ENCODE data around the gene KLF9.

Gene KLF9

DNA sequence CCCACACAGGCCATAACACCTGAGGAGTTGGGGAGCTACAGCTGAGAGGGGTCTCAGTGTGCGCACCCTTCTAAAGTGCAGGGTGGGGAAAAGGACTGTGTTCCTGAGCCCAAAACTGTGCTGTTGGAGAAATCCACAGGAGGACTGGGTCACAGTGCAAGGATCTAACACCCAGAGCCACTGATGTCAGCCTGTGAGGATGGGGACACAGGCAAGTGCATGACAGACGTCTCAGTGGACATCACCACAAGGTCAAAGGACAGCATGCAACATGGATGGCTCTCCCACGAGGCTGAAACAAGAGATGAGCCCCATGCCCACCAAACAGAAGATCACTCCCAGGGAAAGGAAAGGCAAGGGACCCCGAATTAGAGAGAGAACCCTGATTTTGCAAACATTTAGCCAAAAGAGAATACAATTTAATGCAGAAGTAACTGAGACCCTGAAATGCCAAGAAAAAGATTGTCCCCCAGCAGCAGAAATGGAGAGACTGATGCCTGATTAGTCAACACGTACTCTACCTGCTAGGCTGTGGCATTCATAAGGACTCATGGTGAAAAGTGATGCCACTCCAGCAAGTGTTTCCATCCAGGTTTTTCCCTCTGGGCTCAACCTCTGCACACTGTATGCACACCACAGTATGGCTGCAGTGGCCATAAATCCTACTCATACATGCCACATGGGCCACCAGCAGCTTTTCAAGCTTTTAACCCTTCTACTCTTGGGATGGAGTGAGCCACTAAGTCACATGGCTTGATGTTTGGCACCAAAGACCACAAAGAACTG is 14.2 kb downstream of the KLF9 start:
- TF ChIP-seq, protein P1, sequence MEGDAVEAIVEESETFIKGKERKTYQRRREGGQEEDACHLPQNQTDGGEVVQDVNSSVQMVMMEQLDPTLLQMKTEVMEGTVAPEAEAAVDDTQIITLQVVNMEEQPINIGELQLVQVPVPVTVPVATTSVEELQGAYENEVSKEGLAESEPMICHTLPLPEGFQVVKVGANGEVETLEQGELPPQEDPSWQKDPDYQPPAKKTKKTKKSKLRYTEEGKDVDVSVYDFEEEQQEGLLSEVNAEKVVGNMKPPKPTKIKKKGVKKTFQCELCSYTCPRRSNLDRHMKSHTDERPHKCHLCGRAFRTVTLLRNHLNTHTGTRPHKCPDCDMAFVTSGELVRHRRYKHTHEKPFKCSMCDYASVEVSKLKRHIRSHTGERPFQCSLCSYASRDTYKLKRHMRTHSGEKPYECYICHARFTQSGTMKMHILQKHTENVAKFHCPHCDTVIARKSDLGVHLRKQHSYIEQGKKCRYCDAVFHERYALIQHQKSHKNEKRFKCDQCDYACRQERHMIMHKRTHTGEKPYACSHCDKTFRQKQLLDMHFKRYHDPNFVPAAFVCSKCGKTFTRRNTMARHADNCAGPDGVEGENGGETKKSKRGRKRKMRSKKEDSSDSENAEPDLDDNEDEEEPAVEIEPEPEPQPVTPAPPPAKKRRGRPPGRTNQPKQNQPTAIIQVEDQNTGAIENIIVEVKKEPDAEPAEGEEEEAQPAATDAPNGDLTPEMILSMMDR (conservative IDR thresholded peaks at IDR 0.05; ENCODE audit: low read depth, low read length), result no peak
- DNase-seq (ENCODE audit: low read depth), result no peak
- no peak overlapping the region for H3K4me3 ChIP-seq (ENCODE audit: low read depth, low read length)

DNA sequence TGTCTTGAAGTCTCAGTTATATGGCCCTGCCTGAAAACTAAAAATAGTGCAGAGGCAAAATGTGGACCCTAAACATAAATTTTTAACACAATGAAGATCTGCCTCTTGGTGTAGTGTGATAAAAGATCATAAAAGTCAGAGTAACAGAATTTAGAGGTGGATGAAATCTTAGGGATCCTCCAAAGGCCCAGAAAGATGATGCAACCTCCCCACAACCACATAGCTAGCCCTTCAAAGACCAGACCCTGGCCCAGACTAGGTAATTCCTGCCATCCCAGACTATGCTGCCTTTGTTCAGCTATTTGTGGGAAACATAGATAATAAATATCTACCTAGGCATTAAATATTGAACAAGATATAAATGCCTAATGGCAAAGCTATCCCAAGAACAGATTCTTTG is 15.3 kb downstream of the KLF9 start:
- H3K4me3 ChIP-seq (ENCODE audit: low read depth, low read length), result no peak overlapping the region
- no peak for DNase-seq (ENCODE audit: low read depth)
- TF ChIP-seq, protein P1 (conservative IDR thresholded peaks at IDR 0.05; ENCODE audit: low read depth, low read length), result no peak

DNA sequence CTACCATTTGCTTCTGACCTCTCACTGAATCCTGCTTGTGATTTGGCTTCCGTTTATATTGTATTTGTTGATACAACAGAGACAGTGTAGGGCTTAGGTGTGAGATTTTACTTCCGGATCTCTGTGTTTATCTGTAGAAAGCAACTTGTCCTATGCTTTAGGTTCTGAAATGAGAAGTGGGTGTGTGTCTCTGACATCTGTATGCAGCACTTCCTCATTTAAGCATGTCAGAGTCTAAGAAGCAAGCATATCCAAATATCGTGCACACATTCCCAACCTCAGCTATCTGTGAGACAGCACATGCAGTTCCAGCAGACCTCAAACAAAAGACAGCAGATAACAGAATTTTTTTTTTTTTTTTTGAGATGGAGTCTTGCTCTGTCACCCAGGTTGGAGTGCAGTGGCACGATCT is 16.3 kb downstream of the KLF9 start:
- TF ChIP-seq, protein P1 (conservative IDR thresholded peaks at IDR 0.05; ENCODE audit: low read depth, low read length), result no peak
- DNase-seq (ENCODE audit: low read depth), result no peak
- no peak overlapping the region for H3K4me3 ChIP-seq (ENCODE audit: low read depth, low read length)

DNA sequence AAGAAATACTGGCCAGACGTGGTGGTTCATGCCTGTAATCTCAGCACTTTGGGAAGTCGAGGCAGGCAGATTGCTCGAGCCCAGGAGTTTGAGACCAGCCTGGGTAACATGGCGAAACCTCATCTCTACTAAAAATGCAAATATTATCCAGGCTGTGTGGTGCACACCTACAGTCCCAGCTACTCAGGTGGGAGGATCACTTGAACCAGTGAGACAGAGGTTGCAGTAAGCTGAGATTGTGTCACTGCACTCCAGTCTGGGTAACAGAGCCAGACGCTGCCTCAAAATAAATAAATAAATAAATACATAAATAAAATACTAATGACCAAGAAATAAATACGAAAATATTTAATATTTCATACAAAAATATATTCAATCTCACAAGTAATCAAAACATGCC is 18.8 kb downstream of the KLF9 start:
- no peak for DNase-seq (ENCODE audit: low read depth)
- H3K4me3 ChIP-seq (ENCODE audit: low read depth, low read length), result no peak overlapping the region
- TF ChIP-seq, protein P1 (conservative IDR thresholded peaks at IDR 0.05; ENCODE audit: low read depth, low read length), result no peak

DNA sequence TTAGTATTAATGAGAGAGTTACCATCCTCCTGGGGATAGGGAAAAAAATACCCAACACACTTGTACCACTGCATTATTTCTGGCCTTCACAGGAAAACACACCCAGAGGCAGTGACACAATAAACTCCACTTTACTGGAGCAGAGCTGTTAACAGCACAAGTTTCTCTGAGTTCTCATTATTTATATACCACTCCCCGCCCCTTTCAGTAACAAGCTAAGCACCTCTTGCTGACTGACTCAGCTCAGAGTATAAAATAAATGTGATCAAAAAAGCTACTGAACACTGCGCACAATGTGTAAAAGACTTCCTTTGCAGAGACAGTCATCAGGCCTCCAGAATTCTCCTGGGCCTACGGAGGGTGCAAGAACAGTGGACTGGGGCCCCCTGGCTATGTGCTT is 21.6 kb downstream of the KLF9 start:
- TF ChIP-seq, protein P1 (conservative IDR thresholded peaks at IDR 0.05; ENCODE audit: low read depth, low read length), result no peak
- DNase-seq (ENCODE audit: low read depth), result no peak
- no peak overlapping the region for H3K4me3 ChIP-seq (ENCODE audit: low read depth, low read length)

DNA sequence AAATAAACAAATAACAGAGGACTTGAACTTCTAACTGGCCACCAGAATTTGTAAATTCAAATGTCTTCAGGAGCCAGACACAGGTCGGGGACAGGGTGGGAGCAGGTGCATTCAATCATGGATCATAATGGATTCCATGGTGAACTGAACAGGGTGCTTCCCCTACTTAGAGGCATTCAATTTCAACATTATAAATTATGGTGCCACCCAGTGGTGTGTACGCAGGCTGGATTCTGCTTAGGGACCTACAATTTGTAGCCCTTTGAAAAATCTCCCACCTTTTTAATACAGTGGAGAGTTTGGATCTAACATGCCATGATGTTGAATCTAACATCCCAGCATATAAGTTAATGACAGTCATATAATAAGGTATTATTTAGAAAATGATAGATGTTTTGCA is 22.3 kb downstream of the KLF9 start:
- TF ChIP-seq, protein P1 (conservative IDR thresholded peaks at IDR 0.05; ENCODE audit: low read depth, low read length), result peak; percentile 50
- DNase-seq (ENCODE audit: low read depth), result no peak
- H3K4me3 ChIP-seq (ENCODE audit: low read depth, low read length), result no peak overlapping the region

DNA sequence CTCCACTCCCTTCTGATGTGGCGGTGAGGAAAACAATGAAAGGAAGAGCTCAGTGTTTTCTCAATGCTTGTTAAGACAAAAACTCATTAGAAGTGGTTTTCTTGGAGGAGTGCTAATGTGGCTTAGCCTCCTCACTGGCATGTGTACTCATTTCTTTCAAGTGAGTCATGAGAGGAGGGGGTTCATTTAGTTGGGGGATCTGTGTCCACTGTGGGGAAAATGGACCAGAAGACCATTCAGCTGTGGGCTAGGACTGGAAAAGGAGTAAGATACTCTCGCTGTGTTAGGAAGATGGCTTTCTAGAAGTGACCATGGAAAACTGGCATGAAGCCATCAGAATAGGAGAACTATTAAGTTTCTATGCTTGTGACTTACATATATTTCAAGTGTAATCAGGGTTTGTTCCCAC is 23.5 kb downstream of the KLF9 start:
- TF ChIP-seq, protein P1 (conservative IDR thresholded peaks at IDR 0.05; ENCODE audit: low read depth, low read length), result no peak
- no peak overlapping the region for H3K4me3 ChIP-seq (ENCODE audit: low read depth, low read length)
- DNase-seq (ENCODE audit: low read depth), result no peak
